Measurements from ENCODE around the gene FAM170B.

Gene FAM170B

DNA sequence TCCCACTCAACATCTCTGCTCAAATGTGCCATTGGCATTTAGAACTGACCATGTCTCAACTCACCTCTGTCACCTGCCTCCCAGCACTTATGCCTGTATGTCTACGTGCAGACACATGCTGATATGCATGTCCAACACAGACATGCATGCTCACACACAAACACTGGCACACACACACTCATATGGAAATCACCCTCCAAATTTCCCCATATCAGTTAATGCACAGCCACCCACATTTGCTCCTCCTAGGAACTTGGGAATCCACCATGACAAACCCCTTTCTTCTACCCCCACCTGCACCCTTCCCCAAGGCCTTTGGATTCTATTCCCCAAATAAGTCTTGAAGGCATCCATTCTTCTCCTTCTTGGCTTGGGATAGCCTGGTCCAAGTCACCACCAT, 4.4 kb downstream of the FAM170B start:
- ChIA-PET CTCF (no interaction called here), POLR2A (no interaction called here)
- no peak for DNase-seq (ENCODE audit: low read depth, low spot score)
- no peak overlapping the region for H3K4me3 ChIP-seq (ENCODE audit: low read depth, low read length)
- TF ChIP-seq, protein P1, sequence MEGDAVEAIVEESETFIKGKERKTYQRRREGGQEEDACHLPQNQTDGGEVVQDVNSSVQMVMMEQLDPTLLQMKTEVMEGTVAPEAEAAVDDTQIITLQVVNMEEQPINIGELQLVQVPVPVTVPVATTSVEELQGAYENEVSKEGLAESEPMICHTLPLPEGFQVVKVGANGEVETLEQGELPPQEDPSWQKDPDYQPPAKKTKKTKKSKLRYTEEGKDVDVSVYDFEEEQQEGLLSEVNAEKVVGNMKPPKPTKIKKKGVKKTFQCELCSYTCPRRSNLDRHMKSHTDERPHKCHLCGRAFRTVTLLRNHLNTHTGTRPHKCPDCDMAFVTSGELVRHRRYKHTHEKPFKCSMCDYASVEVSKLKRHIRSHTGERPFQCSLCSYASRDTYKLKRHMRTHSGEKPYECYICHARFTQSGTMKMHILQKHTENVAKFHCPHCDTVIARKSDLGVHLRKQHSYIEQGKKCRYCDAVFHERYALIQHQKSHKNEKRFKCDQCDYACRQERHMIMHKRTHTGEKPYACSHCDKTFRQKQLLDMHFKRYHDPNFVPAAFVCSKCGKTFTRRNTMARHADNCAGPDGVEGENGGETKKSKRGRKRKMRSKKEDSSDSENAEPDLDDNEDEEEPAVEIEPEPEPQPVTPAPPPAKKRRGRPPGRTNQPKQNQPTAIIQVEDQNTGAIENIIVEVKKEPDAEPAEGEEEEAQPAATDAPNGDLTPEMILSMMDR (IDR thresholded peaks at IDR 0.05; ENCODE audit: insufficient read depth, low read length, missing control alignments), result no peak

- CTCF ChIA-PET, result interaction anchor here (1.9 kb wide), 1 partner anchor 10 kb away, joined by 7 read pairs; no protein-coding TSS in a partner anchor
- DNase-seq (ENCODE audit: low read depth, low spot score), result no peak
- POLR2A ChIA-PET, result interaction anchor here (0.6 kb wide), 1 partner anchor 17 kb away, joined by 3 read pairs; no protein-coding TSS in a partner anchor
- TF ChIP-seq, protein P1 (IDR thresholded peaks at IDR 0.05; ENCODE audit: insufficient read depth, low read length, missing control alignments), result no peak
- H3K4me3 ChIP-seq (ENCODE audit: low read depth, low read length), result no peak overlapping the region
Observed at GRCh38 chr10:49128854-49129253, 5.0 kb downstream of the FAM170B start.

- POLR2A ChIA-PET, result no interaction called here
- TF ChIP-seq, protein P1 (IDR thresholded peaks at IDR 0.05; ENCODE audit: insufficient read depth, low read length, missing control alignments), result no peak
- CTCF ChIA-PET, result no interaction called here
- DNase-seq (ENCODE audit: low read depth, low spot score), result no peak
- no peak overlapping the region for H3K4me3 ChIP-seq (ENCODE audit: low read depth, low read length)
Observed at GRCh38 chr10:49123981-49124950, 9.6 kb downstream of the FAM170B start.

DNA sequence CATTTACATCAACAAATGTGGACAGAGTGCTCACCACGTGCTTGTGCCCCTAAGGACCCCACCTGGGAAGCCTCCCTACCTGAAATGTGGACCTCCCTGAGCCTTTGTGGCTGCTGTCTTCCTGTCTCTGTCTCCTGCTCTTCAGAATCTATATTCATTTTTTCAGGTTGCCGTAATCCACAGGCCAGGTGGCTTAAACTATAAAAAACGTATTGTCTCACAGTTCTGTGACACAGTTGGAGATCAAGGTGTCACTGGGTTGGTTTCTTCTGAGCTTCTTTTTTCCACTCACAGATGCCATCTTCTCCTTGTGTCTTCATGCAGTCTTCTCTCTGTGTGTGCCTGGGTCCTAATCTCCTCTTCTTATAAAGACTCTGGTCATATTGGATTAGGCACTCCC, 12.9 kb downstream of the FAM170B start:
- TF ChIP-seq, protein P1 (IDR thresholded peaks at IDR 0.05; ENCODE audit: insufficient read depth, low read length, missing control alignments), result no peak
- ChIA-PET CTCF (interaction anchor here (1.5 kb wide), 1 partner anchor 9 kb away, joined by 4 read pairs; no protein-coding TSS in a partner anchor), POLR2A (no interaction called here)
- no peak overlapping the region for H3K4me3 ChIP-seq (ENCODE audit: low read depth, low read length)
- no peak for DNase-seq (ENCODE audit: low read depth, low spot score)

DNA sequence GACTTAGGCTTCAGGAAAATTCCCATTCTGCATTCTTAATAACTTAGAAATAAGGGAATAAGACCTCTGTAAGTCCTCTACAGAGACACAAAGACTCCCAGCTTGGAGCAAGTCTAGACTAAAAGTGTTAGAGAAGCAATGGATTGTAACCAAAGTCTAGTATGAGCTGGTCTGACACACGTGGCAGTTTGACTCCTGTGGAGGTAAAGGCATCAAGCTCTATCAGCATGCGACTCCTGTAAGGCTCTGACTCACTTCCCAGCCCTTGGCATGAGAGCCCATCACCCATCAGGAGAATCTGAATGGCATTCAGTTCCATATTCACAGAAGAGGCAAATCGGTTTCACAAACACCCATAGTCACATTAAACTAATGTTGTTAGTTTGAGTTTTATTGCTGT, 14.1 kb downstream of the FAM170B start:
- TF ChIP-seq, protein P1 (IDR thresholded peaks at IDR 0.05; ENCODE audit: insufficient read depth, low read length, missing control alignments), result no peak
- no peak overlapping the region for H3K4me3 ChIP-seq (ENCODE audit: low read depth, low read length)
- no peak for DNase-seq (ENCODE audit: low read depth, low spot score)
- POLR2A ChIA-PET, result interaction anchor here (0.5 kb wide), 1 partner anchor 19 kb away, joined by 3 read pairs; no protein-coding TSS in a partner anchor
- CTCF ChIA-PET, result interaction anchor here (0.9 kb wide), 1 partner anchor 400 kb away, joined by 3 read pairs; no protein-coding TSS in a partner anchor

DNA sequence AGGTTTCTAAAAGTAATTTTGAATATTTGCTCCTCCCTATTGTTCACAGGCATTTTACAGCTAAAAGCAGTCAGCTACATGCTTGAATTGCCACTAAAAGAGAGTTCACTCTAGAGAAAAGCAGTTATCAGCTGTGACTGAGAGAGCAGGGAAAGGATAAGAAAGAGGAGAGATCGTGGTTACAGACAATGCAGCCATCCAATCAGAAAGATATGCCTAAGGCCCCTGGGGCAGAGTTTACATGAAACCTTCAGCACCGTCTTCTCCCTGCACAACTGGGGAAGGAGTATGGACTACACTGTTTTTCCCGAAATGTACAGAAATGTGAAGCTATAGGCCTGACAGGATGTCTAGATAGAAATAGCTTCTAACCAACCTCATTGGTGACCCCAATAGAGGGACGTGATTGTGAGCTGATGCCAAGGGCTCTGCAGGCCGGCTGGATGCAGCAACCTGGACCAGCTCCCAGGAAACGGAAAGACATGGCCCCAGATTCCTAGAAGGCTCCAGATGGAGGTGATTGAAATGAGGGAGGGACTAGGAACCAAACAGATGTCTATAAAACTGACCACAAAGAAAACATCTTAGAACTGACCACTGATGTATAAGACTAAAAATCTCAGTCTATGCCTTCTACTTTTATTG, 15.3 kb downstream of the FAM170B start:
- TF ChIP-seq, protein P1 (IDR thresholded peaks at IDR 0.05; ENCODE audit: insufficient read depth, low read length, missing control alignments), result no peak
- ChIA-PET CTCF (interaction anchor here (1.3 to 1.7 kb wide), 3 partner anchors 12 to 43 kb away, joined by 3 to 8 read pairs (median 3); no protein-coding TSS in a partner anchor), POLR2A (no interaction called here)
- H3K4me3 ChIP-seq (ENCODE audit: low read depth, low read length), result no peak overlapping the region
- no peak for DNase-seq (ENCODE audit: low read depth, low spot score)

Measured in AG04449 (cell line).